ENCODE data around the gene PCBP1.

GRCh38 chr2:70088598-70089219, 1.4 kb downstream of the PCBP1 start:
- TF ChIP-seq POLR2A (IDR thresholded peaks at IDR 0.05; ENCODE audit: low read length) (no peak), GATA1 (IDR thresholded peaks at IDR 0.05; ENCODE audit: low read depth, low read length) (no peak)

Data from erythroblast (primary cell).